Non-pigmented ciliary epithelial cell (primary cell): Measurements from ENCODE around the gene PCSK6.
"Not testable (repeated sequence)": the region's sequence is repeated elsewhere in the genome, so short reads cannot be mapped to it uniquely, and the experiment has no call there.

ENCODE experiments used
- DNase-seq: peaks from one replicate; pipeline ENCODE4 v3.0.0-alpha.2; 2010; ENCODE audit warnings: low read depth

The PCSK6 gene

GRCh38 chr15:101429646-101430045, 59.9 kb downstream of the PCSK6 start:
- DNase-seq, result no peak

- no peak for DNase-seq
Measured at GRCh38 chr15:101429191-101429590, 60.3 kb downstream of the PCSK6 start.

- DNase-seq, result no peak
Measured at GRCh38 chr15:101428758-101429157, 60.7 kb downstream of the PCSK6 start.

- DNase-seq, result no peak
Measured at GRCh38 chr15:101427606-101428487, 61.7 kb downstream of the PCSK6 start.

GRCh38 chr15:101426761-101427333, 62.7 kb downstream of the PCSK6 start:
- DNase-seq, result no peak

- DNase-seq, result no peak
Measured at GRCh38 chr15:101425787-101426365, 63.6 kb downstream of the PCSK6 start.

- DNase-seq, result no peak
Measured at GRCh38 chr15:101424984-101425383, 64.5 kb downstream of the PCSK6 start.

- no peak for DNase-seq
Measured at GRCh38 chr15:101420232-101420631, 69.3 kb downstream of the PCSK6 start.

- not testable (repeated sequence) for DNase-seq
Measured at GRCh38 chr15:101416475-101416874, 73.0 kb downstream of the PCSK6 start.

- DNase-seq, result no peak
Measured at GRCh38 chr15:101413239-101413638, 76.3 kb downstream of the PCSK6 start.

- no peak for DNase-seq
Measured at GRCh38 chr15:101411581-101411980, 77.9 kb downstream of the PCSK6 start.

- DNase-seq, result no peak
Measured at GRCh38 chr15:101411085-101411484, 78.4 kb downstream of the PCSK6 start.

- no peak for DNase-seq
Measured at GRCh38 chr15:101410612-101411011, 78.9 kb downstream of the PCSK6 start.

GRCh38 chr15:101409621-101410020, 79.9 kb downstream of the PCSK6 start:
- DNase-seq, result no peak

GRCh38 chr15:101407966-101408775, 81.3 kb downstream of the PCSK6 start:
- DNase-seq, result no peak

- no peak for DNase-seq
Measured at GRCh38 chr15:101407439-101407838, 82.1 kb downstream of the PCSK6 start.

GRCh38 chr15:101406526-101407195, 82.8 kb downstream of the PCSK6 start:
- DNase-seq, result no peak

- DNase-seq, result no peak
Measured at GRCh38 chr15:101406036-101406435, 83.5 kb downstream of the PCSK6 start.

- DNase-seq, result no peak
Measured at GRCh38 chr15:101404245-101404644, 85.3 kb downstream of the PCSK6 start.

GRCh38 chr15:101402883-101403282, 86.6 kb downstream of the PCSK6 start:
- not testable (repeated sequence) for DNase-seq

- no peak for DNase-seq
Measured at GRCh38 chr15:101401286-101401685, 88.2 kb downstream of the PCSK6 start.

- DNase-seq, result no peak
Measured at GRCh38 chr15:101399431-101399830, 90.1 kb downstream of the PCSK6 start.
